DND-41 (cell line): ENCODE results near the gene ACO2.

ENCODE experiments used
- ATAC-seq: fragments of 200-7000 bp; cut with Tn5 transposase; 3 replicates; pipeline ENCODE4 v1.9.1; 2021; ENCODE audit warnings: low read depth; ENCODE audit not compliant: insufficient read depth
- DNase-seq: peaks from one replicate; pipeline ENCODE4 v3.0.0-alpha.2; 2020
- H2AFZ ChIP-seq: 2 replicates; pipeline ENCODE4 v1.6.0; 2012; ENCODE audit warnings: low read depth, low read length
- H3K27ac ChIP-seq: 2 replicates; pipeline ENCODE4 v1.5.1; 2012; ENCODE audit warnings: low read length, inconsistent platforms
- H3K27me3 ChIP-seq: fragments of 200-600 bp; sonication (generic); 2 replicates; pipeline ENCODE4 v1.6.0; 2012; ENCODE audit warnings: low read length, mild to moderate bottlenecking, inconsistent platforms; ENCODE audit not compliant: insufficient read depth, poor library complexity
- H3K36me3 ChIP-seq: 2 replicates; pipeline ENCODE4 v1.5.1; 2012; ENCODE audit warnings: low read length, inconsistent platforms; ENCODE audit not compliant: insufficient read depth
- H3K4me1 ChIP-seq: 2 replicates; pipeline ENCODE4 v1.5.1; 2012; ENCODE audit warnings: mild to moderate bottlenecking, low read length; ENCODE audit not compliant: insufficient read depth
- H3K4me2 ChIP-seq: 2 replicates; pipeline ENCODE4 v1.6.0; 2012; ENCODE audit warnings: mild to moderate bottlenecking, moderate library complexity, low read length, inconsistent platforms; ENCODE audit not compliant: insufficient read depth
- H3K4me3 ChIP-seq, 2 experiments: fragments of 200-600 bp in 1 of 2; shearing (Covaris generic) in 1 of 2; 2 replicates each; pipeline ENCODE4 v1.5.1; 2012 to 2016; ENCODE audit warnings: inconsistent platforms in 2 of 2, low read length in 2 of 2, mild to moderate bottlenecking in 2 of 2, low read depth in 1 of 2, moderate library complexity in 1 of 2
- H3K79me2 ChIP-seq: 2 replicates; pipeline ENCODE4 v1.6.0; 2012; ENCODE audit warnings: low read length, inconsistent platforms; ENCODE audit not compliant: insufficient read depth
- H3K9ac ChIP-seq: 2 replicates; pipeline ENCODE4 v1.6.0; 2012; ENCODE audit warnings: low read depth, mild to moderate bottlenecking, inconsistent platforms, low read length, moderate library complexity
- H3K9me3 ChIP-seq: 2 replicates; pipeline ENCODE4 v1.5.1; 2012; ENCODE audit warnings: low read length, moderate library complexity, mild to moderate bottlenecking, inconsistent platforms; ENCODE audit not compliant: insufficient read depth, severe bottlenecking
- H4K20me1 ChIP-seq: 2 replicates; pipeline ENCODE4 v1.6.0; 2012; ENCODE audit warnings: low read length; ENCODE audit not compliant: insufficient read depth
- EZH2 ChIP-seq: IDR thresholded peaks from 3 replicates; pipeline ENCODE4 v1.6.1; 2012; ENCODE audit warnings: borderline replicate concordance, low read depth, mild to moderate bottlenecking, moderate library complexity, low read length, inconsistent platforms; ENCODE audit not compliant: severe bottlenecking
- TF ChIP-seq, protein P1 (sequence below): IDR thresholded peaks from 2 replicates; pipeline ENCODE4 v1.5.1; 2012; ENCODE audit warnings: borderline replicate concordance, low read length, moderate library complexity, mild to moderate bottlenecking; ENCODE audit not compliant: poor library complexity, severe bottlenecking; ENCODE audit errors: extremely low read depth

ACO2 gene

DNA sequence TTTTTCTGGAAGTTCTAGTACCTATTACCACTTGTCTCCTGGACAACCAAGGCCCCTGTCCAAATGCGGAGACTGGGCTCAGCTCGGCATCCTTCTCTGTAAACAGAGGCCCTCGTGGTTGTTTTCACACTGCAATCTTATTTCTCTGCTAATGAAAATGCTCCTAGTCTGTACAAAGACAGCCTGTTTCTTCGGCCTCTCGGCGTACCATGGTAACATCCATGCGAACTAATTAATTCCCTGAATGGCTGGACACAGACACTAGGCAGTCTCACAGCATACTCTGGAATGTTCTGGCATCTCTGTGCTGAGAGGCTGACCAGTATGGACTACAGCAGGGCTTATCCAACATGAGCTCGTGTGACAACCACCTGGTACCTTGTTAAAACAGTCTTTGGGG lies 69.7 kb downstream of the ACO2 start:
- Histone ChIP-seq H3K79me2 (peaks cover 49% of the 10 kb centered on the region), H3K9me3 (no peaks in the 10 kb centered on the region), H2AFZ (no peak overlapping the region), H3K36me3 (peaks cover 47% of the 10 kb centered on the region), H3K9ac (no peak overlapping the region), H4K20me1 (peaks cover 45% of the 10 kb centered on the region; the same call in 1 of the 2 replicates), H3K27me3 (no peaks in the 10 kb centered on the region), H3K4me1 (peaks cover 32% of the 10 kb centered on the region), H3K27ac (no peak overlapping the region), H3K4me2 (no peak overlapping the region), H3K4me3 (no peak overlapping the region)
- ATAC-seq = no peak
- no peak for DNase-seq
- TF ChIP-seq, protein P1, sequence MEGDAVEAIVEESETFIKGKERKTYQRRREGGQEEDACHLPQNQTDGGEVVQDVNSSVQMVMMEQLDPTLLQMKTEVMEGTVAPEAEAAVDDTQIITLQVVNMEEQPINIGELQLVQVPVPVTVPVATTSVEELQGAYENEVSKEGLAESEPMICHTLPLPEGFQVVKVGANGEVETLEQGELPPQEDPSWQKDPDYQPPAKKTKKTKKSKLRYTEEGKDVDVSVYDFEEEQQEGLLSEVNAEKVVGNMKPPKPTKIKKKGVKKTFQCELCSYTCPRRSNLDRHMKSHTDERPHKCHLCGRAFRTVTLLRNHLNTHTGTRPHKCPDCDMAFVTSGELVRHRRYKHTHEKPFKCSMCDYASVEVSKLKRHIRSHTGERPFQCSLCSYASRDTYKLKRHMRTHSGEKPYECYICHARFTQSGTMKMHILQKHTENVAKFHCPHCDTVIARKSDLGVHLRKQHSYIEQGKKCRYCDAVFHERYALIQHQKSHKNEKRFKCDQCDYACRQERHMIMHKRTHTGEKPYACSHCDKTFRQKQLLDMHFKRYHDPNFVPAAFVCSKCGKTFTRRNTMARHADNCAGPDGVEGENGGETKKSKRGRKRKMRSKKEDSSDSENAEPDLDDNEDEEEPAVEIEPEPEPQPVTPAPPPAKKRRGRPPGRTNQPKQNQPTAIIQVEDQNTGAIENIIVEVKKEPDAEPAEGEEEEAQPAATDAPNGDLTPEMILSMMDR = no peak
- TF ChIP-seq EZH2 = no peak

DNA sequence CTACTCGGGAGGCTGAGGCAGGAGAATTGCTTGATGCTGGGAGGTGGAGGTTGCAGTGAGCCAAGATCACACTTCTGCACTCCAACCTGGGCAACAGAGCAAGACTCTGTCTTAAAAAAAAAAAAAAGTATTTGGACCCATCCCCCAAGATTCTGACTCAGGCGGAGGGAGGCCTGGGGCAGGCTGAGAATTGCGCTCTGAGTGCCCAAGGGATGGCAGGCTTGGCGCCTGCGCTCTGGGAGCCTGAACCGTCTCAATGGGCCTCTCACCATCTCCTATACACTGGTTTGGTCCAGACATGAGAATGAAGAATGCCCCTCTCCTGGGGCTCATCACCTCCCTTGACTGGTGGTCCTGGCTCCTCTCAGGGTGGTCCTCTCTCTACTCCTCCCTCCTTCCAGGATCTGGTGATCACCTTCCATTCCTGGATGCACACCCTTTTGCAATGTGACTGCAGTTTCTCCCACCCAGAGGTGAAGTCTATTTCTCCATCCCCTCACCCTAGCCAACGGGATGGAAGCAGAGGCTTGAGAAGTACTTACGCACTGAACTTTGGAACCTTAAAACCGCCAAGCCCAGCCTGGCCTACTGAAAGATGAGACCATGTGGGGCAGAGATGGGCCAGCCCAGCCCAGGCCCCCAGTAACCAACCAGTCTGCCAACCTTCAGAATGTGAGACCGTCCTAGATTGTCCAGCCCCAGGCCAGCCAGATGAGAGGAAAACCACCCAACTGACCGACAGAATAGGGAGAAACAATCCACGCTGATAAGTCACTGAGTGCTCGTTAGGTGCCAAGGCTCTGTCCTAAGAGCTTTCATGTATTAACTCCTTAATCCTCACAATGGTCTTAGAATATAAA lies 70.5 kb downstream of the ACO2 start:
- Histone ChIP-seq H3K4me3 (no peak overlapping the region), H3K36me3 (peaks cover 44% of the 10 kb centered on the region), H3K27ac (no peak overlapping the region), H3K4me2 (no peak overlapping the region), H3K27me3 (no peaks in the 10 kb centered on the region), H3K79me2 (peaks cover 55% of the 10 kb centered on the region), H3K9me3 (no peaks in the 10 kb centered on the region), H2AFZ (no peak overlapping the region), H3K9ac (no peak overlapping the region), H4K20me1 (peaks cover 42% of the 10 kb centered on the region; the same call in 1 of the 2 replicates), H3K4me1 (peaks cover 32% of the 10 kb centered on the region)
- ATAC-seq = no peak
- no peak for TF ChIP-seq EZH2
- TF ChIP-seq, protein P1 = no peak
- DNase-seq = no peak

DNA sequence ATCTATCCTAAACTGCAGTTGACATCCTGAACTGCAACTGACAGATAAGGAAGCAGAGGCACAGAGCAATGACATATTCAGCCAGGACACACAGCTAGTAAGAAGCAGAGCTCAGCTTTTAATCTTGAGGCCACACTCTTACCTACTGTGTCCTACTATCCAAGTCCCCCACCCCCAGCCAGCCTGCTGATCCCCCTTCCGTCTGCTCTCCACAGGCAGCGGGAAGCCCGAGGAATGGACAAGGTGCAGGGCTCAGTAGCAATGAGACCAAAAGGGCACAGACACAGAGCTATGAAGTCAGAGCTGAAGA lies 71.0 kb downstream of the ACO2 start:
- no peak overlapping the region for H3K4me3 ChIP-seq
- no peak for DNase-seq
- ATAC-seq = no peak
- peaks cover 37% of the 10 kb centered on the region for H3K4me1 ChIP-seq
- H3K4me2 ChIP-seq = no peak overlapping the region
- H3K79me2 ChIP-seq = peaks cover 55% of the 10 kb centered on the region
- no peak overlapping the region for H3K27ac ChIP-seq
- peaks cover 42% of the 10 kb centered on the region; the same call in 1 of the 2 replicates for H4K20me1 ChIP-seq
- no peak overlapping the region for H2AFZ ChIP-seq
- H3K27me3 ChIP-seq = no peaks in the 10 kb centered on the region
- H3K9me3 ChIP-seq = no peaks in the 10 kb centered on the region
- no peak overlapping the region for H3K9ac ChIP-seq
- TF ChIP-seq, protein P1 = no peak
- TF ChIP-seq EZH2 = no peak
- H3K36me3 ChIP-seq = peaks cover 39% of the 10 kb centered on the region

DNA sequence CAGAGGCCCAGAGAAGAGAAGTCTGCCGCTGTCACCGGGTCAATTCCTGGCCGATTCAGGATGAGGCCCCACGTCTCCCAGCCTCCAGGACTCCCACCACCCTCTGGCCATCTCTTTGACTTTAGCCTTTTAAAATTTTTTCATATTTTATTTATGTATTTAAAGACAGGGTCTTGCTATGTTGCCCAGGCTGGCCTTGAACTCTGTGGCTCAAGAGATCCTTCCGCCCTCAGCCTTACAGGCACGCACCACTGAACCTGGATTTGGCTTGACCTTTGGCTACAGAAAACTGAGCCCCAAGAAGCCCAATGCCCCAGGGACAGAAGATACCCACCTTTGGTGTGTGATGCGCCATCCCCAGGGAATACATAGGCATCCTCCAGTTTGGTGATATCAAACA lies 71.4 kb downstream of the ACO2 start:
- peaks cover 35% of the 10 kb centered on the region for H3K36me3 ChIP-seq
- peaks cover 42% of the 10 kb centered on the region; the same call in 1 of the 2 replicates for H4K20me1 ChIP-seq
- ATAC-seq = no peak
- H3K27ac ChIP-seq = no peak overlapping the region
- no peak overlapping the region for H2AFZ ChIP-seq
- no peaks in the 10 kb centered on the region for H3K27me3 ChIP-seq
- no peaks in the 10 kb centered on the region for H3K9me3 ChIP-seq
- TF ChIP-seq EZH2 = no peak
- TF ChIP-seq, protein P1 = no peak
- H3K4me2 ChIP-seq = peak overlapping the region; percentile 87; the same call in 1 of the 2 replicates
- DNase-seq = no peak
- H3K9ac ChIP-seq = peak overlapping the region; percentile 15; the same call in 1 of the 2 replicates
- H3K79me2 ChIP-seq = peaks cover 55% of the 10 kb centered on the region
- H3K4me1 ChIP-seq = peaks cover 41% of the 10 kb centered on the region
- no peak overlapping the region for H3K4me3 ChIP-seq
